GM19043 (cell line): Measurements from ENCODE around the gene ADGRD1.

Experiments
- ATAC-seq: cut with Tn5 transposase; IDR thresholded peaks from one replicate; pipeline ENCODE4 v1.9.1; 2021; ENCODE audit warnings: low read depth; ENCODE audit not compliant: unreplicated experiment

The ADGRD1 gene

GRCh38 chr12:131018019-131018620, 64.4 kb downstream of the ADGRD1 start:
- ATAC-seq, result no peak

- ATAC-seq, result no peak
Observed at GRCh38 chr12:131018808-131019397, 65.2 kb downstream of the ADGRD1 start.

GRCh38 chr12:131020326-131021153, 66.8 kb downstream of the ADGRD1 start:
- ATAC-seq, result no peak

- no peak for ATAC-seq
Observed at GRCh38 chr12:131021154-131021541, 67.4 kb downstream of the ADGRD1 start.

GRCh38 chr12:131024026-131024425, 70.3 kb downstream of the ADGRD1 start:
- ATAC-seq, result no peak

GRCh38 chr12:131024721-131025120, 71.0 kb downstream of the ADGRD1 start:
- no peak for ATAC-seq

- no peak for ATAC-seq
Observed at GRCh38 chr12:131025234-131025633, 71.5 kb downstream of the ADGRD1 start.

GRCh38 chr12:131025939-131026702, 72.4 kb downstream of the ADGRD1 start:
- no peak for ATAC-seq

- ATAC-seq, result no peak
Observed at GRCh38 chr12:131026754-131027153, 73.0 kb downstream of the ADGRD1 start.

GRCh38 chr12:131027264-131027663, 73.6 kb downstream of the ADGRD1 start:
- no peak for ATAC-seq

GRCh38 chr12:131027876-131028586, 74.3 kb downstream of the ADGRD1 start:
- ATAC-seq, result no peak

GRCh38 chr12:131028587-131029338, 75.1 kb downstream of the ADGRD1 start:
- no peak for ATAC-seq

GRCh38 chr12:131030472-131031328, 77.0 kb downstream of the ADGRD1 start:
- no peak for ATAC-seq

- ATAC-seq, result no peak
Observed at GRCh38 chr12:131032082-131032750, 78.5 kb downstream of the ADGRD1 start.

GRCh38 chr12:131033486-131033885, 79.8 kb downstream of the ADGRD1 start:
- ATAC-seq, result no peak

GRCh38 chr12:131033886-131034482, 80.3 kb downstream of the ADGRD1 start:
- ATAC-seq, result no peak

GRCh38 chr12:131034631-131035244, 81.0 kb downstream of the ADGRD1 start:
- ATAC-seq, result no peak
